ENCODE results near the gene COPS7A.

Gene COPS7A

DNA sequence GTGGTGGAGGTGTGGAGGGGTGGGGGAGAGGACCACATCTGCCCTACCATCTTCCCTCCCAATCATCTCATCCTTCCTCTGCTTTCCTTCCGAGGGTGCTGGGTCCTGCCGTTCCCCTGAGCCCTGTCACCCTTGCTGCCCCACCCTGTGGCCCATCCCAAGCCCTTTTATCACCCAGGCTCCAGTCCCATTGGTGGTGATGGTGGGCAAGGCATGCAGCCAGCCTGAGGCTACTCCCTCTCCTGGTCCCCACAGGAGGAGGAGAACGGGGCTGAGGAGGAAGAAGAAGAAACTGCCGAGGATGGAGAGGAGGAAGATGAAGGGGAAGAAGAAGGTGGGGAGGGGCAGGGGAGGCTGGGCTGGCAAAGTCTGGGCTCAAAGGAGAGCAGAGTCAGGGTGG is 45.8 kb downstream of the COPS7A start:
- DNase-seq (ENCODE audit: low read depth, low spot score) = no peak

DNA sequence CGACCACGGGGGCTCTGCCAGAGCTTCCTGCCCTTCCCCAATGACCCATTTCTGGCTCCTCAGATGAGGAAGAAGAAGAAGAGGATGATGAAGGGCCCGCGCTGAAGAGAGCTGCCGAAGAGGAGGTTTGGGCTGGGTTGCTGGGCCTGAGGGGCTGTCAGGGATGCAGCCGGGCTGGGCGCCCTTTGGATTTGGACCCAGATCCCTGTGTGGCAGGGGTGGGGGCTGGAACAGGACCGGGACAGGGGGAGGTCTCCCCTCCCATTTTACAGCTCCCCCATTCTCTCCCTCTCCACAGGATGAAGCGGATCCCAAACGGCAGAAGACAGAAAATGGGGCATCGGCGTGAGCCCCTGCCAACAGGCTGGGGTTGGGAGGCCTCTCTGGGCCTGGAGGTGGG is 46.2 kb downstream of the COPS7A start:
- no peak for DNase-seq (ENCODE audit: low read depth, low spot score)

DNA sequence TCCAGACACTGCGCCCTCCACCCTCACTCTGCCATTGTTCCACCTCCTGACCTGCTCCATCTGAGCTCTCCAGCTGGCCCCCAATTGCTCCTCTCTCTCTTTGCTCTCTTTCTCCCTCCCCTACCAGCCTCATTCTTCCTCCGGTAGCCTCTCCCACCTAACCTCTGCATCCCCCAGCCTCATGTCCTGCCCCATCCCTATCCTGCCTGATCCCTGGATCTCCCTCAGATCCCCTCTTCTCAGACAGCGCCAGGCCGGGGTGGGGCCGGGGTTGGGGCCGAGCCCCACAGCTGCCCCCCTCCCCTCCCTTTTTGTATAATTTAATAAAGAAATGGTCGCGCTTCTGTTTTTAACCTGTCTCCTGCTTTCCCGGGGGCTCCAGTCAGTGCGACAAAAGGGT is 46.8 kb downstream of the COPS7A start:
- DNase-seq (ENCODE audit: low read depth, low spot score) = no peak

DNA sequence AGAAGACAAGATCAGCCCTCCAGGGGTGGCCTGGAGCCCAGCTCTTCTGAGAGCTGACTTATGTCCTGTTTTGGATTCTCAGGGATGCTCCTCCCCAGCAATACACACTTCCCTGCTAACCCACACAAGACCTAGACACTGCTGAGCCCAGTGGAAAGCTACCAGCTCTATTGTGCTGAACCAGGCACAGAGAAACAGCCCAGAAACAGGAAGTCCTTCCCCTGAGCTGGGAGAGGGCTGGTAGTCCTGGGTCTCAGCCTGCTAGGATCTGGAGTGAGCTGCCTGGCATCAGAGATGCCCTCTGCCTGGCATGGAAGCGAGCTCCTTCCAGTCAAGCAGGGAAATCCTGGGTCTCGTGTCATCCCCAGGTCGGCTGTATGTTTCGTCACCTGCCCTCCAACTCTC is 47.2 kb downstream of the COPS7A start:
- DNase-seq (ENCODE audit: low read depth, low spot score) = no peak

DNA sequence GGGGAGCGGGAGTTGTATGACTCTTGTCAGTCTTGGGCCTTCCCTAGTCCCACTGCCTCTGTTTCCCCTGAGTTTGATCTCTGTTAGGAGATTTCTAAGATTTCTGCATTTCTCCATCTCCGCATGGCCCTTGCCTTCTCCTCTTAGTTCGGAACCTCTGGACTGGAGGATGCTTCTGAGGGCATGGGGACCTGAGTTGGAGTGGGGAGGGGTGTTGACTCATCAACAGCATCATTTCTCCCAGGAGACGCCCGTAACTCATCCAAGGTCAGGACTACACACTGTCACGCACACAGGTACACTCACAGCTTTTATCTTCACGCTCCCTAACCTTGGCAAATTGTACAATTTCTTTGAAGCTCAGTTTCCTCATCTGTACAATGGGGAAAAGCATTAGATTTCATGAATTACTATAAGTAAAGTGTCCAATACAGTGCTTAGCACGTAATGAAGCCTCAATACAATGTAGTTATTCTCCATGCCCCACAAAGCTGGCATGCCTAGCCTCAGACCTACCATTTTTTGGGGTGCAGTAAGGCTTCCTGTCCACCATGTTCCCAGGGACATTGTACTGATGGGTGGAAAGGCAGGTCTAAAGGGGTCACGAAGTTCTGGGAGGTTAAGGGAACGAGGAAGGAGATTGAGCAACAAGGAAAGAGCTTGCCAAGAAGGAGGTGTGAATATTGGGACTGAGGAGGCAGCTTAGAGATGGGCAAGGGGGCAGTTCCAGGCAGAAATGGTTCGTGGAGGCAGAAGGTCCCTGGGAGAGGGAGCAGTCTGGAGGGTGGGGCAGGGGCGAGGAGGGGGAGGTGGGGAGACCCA is 47.9 kb downstream of the COPS7A start:
- DNase-seq (ENCODE audit: low read depth, low spot score) = no peak

DNA sequence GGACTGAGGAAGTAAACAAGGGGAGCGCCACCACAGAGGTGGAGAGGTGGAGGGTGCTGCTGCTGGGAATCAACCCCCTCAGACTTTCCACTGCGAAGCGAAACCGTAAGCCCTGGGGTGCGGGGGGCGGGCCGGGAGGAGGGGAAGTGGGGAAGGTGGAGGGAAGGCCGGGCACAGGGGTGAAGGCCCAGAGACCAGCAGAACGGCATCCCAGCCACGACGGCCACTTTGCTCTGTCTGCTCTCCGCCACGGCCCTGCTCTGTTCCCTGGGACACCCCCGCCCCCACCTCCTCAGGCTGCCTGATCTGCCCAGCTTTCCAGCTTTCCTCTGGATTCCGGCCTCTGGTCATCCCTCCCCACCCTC is 48.5 kb downstream of the COPS7A start, which contains the start of gene LAG3:
TSS of gene LAG3 (plus strand) at position 190 of the 365 bp plus-strand sequence. CDS start 333 bp downstream, outside the sequence.
- no peak for DNase-seq (ENCODE audit: low read depth, low spot score)

DNA sequence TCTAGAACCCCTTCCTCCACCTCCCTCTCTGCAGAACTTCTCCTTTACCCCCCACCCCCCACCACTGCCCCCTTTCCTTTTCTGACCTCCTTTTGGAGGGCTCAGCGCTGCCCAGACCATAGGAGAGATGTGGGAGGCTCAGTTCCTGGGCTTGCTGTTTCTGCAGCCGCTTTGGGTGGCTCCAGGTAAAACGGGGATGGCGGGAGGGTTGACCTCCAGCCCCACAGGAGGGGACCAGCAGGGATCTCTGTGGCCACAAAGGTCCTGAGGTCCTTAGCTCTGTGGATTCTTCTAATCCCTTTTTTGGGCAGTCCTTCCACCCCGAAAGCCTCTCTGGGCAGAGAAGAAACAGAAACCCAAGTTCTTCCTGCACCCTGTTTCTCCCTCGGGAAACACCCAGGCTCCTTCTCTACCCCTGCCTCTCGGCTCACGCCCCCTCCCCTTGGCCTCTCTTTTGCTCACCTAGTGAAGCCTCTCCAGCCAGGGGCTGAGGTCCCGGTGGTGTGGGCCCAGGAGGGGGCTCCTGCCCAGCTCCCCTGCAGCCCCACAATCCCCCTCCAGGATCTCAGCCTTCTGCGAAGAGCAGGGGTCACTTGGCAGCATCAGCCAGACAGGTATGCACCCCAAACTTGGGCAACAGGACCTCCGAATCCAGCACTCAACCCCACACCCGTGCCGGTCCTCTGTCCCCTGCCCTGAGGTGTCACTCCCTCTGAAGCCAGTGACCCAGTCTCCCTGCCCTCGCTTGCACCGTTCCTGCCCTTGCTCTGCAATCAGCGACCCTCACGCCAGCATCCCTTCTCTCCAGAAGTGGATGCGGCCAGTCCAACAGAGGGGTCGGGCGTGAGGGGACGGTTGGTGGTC is 49.1 kb downstream of the COPS7A start:
- DNase-seq (ENCODE audit: low read depth, low spot score) = no peak

DNA sequence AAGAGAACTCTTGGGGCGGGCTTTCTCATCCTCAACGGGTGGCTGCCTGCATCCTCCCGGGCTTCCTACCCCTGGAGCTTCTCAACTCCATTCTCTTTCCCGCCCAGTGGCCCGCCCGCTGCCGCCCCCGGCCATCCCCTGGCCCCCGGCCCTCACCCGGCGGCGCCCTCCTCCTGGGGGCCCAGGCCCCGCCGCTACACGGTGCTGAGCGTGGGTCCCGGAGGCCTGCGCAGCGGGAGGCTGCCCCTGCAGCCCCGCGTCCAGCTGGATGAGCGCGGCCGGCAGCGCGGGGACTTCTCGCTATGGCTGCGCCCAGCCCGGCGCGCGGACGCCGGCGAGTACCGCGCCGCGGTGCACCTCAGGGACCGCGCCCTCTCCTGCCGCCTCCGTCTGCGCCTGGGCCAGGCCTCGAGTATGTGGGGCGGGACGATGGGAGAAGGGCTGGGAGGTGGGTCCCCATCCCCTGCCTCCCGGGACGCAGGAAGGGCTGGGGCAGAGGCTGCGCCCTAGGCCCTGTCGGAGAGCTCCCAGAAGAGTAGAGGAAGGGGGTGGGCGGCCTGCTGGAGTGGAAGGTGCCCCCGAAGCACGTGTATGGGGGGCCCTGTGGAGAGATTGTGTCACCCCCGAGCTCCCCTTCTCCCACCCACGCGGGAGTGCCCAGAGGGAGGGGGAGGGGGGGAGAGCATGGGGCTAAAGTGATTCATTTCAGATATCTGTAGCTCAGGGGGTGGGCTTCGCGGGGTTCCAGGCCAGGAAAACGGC is 49.9 kb downstream of the COPS7A start:
- no peak for DNase-seq (ENCODE audit: low read depth, low spot score)

DNA sequence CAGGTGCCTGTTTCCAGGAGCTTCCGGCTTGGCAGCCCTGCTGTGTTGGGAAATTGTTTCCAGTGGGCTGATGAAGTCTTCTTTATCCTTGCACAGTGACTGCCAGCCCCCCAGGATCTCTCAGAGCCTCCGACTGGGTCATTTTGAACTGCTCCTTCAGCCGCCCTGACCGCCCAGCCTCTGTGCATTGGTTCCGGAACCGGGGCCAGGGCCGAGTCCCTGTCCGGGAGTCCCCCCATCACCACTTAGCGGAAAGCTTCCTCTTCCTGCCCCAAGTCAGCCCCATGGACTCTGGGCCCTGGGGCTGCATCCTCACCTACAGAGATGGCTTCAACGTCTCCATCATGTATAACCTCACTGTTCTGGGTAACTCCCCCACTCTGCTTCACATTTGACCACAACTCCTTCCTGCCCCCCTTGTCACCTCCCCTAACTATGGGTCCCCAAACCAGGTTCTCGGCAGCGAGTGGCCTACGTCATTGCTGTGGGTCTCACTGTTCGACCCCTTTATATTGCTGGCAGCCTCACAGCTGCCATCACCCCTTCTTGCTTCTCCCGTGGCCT is 50.7 kb downstream of the COPS7A start:
- DNase-seq (ENCODE audit: low read depth, low spot score) = no peak

DNA sequence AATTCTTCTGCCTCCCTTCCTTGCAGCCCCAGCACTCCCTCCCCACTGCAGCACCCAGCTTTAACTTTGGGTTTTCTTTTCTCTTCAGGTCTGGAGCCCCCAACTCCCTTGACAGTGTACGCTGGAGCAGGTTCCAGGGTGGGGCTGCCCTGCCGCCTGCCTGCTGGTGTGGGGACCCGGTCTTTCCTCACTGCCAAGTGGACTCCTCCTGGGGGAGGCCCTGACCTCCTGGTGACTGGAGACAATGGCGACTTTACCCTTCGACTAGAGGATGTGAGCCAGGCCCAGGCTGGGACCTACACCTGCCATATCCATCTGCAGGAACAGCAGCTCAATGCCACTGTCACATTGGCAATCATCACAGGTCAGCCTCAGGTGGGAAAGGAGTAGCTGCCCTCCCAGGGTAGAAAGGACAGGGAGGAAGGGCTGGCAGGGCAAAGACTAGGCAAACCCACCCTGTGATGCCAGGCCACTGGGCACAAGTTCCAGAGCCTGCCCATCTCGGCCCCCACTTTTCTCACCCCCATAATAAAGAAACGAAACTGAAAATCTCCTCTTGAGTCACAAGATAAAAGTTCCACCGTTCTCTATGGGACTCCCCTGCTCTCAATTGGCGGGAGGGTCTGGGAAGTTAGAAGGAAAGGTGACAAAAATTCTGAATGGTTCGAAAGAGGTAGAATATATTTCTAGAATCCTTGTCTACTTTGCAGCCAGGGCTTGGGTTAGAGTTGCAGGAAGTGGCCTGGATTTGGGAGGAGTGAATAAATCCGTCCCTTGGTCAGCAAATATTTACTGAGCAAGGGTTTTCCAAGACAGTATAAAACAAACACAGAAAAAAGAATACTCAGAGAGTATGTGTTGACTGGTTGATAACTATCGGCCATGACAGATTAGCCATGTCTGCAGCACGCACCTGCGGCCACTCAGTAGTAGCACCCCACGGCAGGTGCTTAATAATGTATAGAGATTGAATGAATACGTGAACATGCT is 51.6 kb downstream of the COPS7A start:
- no peak for DNase-seq (ENCODE audit: low read depth, low spot score)

DNA sequence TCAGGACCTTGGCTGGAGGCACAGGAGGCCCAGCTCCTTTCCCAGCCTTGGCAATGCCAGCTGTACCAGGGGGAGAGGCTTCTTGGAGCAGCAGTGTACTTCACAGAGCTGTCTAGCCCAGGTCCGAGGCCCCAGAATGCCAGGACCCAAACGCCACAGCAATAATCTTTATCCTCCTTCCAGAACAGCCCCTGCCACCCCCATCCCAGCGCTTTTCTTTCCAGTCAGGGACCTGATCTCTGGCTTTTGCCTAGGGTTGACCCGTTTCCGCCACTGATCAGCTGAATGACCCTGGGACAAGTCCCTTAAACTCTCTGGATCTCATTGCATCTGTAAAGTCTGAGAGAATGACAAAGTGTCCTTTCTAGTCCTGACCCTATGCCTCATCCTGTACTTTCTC is 53.5 kb downstream of the COPS7A start:
- DNase-seq (ENCODE audit: low read depth, low spot score) = no peak

DNA sequence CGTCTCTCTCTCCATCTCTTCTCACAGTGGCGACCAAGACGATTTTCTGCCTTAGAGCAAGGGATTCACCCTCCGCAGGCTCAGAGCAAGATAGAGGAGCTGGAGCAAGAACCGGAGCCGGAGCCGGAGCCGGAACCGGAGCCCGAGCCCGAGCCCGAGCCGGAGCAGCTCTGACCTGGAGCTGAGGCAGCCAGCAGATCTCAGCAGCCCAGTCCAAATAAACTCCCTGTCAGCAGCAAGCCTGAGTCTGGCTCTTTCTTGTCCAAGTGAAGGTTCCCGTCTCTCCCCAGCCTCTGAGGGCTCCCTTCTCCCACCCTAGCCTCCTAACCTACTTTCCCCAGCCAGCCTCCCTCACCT is 54.3 kb downstream of the COPS7A start:
- DNase-seq (ENCODE audit: low read depth, low spot score) = no peak

DNA sequence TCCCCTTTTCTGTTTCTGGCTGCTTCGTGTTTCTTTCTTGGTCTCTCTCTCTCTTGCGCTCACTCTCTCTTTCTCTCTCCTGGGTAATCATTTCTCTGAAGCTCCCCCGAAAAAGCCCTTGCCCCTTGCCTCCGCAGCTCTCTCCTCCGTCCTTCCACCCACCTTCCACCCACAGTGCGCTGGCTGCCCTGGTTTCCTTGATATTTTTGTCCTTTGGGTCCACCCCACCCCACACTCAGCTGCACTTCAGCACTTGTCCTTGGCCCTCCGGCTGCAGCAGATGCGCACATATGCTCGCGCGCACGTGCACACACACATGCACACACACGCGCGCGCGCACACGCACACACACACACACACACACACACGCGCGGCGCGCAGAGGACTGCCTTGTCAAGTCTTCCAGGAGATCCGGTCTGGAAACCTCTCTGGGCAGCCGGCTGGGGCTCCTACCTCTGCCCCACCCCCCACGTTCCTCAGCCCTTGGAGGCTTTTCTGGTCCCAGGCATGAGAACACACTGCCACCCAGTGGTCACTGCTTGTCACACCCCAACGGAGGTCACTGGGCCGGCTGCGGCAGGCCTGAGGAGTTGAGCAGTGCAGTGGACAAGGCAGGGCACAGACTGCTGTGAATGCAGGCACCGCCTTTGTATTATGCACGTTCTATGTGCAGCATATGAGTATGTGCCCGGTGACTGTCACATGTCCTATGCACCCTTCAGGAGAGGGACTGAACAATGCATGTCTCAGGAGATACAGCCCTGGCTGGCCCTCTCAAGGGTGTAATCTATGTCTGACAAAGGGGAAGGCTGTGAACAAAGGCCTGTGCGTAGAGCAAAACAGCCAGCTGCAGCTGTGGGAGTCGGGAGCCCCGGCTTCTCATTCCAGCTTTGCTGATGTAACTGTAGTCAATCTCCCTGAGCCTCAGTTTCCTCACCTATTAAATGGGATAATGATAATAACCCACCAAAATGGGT is 55.0 kb downstream of the COPS7A start:
- peak; percentile 81 for DNase-seq (ENCODE audit: low read depth, low spot score)

DNA sequence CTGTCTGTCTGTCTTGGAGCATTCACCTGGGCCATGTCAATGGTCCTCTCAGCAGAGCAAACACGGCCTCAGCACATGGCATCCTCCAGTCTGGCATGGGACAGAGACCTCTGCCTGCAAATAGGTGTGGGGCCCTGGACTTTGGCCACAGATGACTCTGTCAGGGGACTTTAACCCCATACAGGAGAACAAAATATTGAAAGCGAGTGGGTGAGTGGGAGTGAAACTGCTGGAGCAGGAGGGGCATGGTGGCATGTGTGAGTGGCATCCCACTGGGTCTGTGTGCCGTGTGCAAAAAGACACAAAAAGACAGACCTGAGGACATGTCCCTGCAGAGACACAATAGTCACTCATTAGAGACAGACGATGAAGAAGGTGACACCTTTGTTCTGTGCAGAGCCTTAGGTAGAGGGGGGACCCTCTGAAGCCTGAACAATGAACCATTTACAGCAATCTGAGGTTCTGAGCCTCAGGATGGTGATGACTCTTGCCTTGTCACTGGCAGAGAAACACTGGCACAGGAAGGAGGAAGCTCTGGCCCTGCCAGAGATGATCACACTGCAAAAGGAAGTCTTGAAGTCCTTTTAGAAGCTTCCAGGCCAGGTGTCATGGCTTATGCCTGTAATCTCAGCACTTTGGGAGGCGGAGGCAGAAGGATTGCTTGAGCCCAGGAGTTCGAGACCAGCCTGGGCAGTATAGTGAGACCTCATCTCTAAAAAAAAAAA is 56.0 kb downstream of the COPS7A start:
- DNase-seq (ENCODE audit: low read depth, low spot score) = no peak

DNA sequence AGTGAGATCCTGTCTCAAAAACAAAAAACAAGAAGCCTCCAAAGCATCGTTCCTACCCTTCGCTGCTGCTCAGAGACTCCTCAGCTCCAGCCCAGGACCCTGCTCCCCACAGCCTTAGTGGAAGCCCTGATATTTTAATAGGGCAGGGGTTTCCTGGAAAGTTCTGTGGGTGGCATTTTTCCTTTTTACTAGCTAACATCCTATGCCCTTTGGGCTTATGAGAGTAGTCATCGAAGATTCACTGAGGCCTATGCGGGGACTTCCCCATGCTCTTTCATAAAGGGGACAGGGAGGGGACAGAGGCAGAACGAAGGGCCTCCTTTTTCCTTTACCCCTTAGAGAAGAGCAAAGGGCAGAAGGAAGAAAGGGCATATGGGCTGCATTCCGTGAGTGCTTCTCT is 56.7 kb downstream of the COPS7A start:
- no peak for DNase-seq (ENCODE audit: low read depth, low spot score)

Data from activated CD4-positive, CD25-positive, alpha-beta regulatory T cell treated with anti-CD3 and anti-CD28 coated beads, Interleukin-2, amount 50 U/mL, for 16 hours (primary cell).